NCI-H146 treated with DMSO at 0.1 percent for 48 hours (cell line): ENCODE data around the gene RNF17.
"Not testable (repeated sequence)": the region's sequence is repeated elsewhere in the genome, so short reads cannot be mapped to it uniquely, and the experiment has no call there.

Experiments used
- DNase-seq: peaks from one replicate; lab custom pipeline; 2025; ENCODE audit not compliant: unreplicated experiment; lab: John Stamatoyannopoulos, UW

RNF17 gene

DNA sequence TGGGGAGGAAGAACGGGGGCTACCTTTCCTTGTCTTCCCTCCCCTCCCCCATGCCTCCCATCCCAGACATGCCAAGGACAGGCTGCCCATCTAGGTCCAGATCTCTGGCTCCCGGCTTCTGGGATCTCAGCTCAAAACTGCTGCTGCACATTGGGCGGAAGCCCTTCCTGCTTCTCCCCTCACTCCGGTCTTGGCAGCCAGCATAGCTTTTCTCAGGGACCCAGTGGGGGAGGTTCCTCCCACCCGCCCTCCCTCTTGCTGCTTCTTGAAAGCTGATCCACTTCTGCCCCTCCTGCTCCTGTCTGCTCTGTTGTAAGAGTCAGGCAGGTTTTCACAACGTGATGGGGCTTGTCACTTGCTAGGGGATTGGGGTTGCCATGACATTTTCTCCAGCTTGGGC lies 21.7 kb upstream of the RNF17 start:
- DNase-seq = no peak

DNA sequence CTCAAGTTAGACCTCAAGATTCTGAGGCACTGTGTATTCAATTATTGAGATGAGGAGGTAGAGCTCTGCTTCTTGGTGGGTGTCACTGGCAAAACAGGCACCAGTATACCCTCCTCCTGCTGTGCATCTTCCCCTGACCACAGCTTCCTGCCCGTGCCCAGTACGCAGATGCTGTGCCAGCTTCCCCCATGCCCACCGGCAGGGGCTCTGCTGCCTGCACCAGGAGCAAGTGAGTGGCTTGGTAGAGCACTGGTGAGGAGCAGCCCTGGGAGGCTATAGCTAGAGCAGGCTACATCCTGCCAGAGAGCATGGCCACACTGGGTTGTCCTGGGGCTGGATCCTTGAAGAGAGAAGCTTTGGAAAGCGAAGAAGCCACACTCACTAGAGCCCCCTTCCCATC lies 21.0 kb upstream of the RNF17 start:
- DNase-seq = no peak

DNA sequence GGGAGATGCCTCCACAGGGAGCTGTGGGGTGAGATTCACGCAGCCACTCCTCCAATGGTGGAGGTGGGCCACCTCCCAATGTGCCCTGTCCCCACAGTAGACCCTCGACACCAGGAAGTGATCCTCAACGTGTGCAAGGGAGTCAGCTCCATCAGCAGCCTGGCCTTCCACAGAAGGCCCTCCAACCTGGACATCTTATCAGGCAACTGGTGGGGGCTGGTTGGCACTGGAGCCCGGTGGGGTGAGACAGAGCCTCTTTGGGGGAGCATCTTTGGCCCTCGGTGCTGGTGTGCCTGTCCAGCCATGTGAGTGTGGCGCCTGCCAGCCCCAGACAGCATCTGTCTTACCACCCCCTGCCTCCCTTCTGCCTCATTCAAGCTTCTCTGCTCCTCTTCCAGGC lies 19.7 kb upstream of the RNF17 start:
- no peak for DNase-seq

DNA sequence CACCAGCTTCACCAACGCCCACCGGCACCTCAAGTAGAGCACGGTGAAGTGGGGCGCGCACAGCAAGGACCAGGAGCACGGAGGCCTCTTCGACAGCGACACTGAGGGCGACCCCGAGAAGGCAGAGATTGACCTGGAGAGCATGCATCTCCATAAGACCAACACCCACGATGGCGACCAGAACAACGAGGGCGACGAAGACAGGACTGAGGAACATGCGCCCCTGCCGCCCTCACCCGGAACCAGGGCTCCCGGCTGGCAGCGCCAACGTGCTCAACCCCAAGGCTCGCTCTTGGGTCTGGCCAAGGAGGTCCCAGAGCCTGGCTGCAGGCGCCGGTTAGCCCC lies 18.5 kb upstream of the RNF17 start:
- no peak for DNase-seq

DNA sequence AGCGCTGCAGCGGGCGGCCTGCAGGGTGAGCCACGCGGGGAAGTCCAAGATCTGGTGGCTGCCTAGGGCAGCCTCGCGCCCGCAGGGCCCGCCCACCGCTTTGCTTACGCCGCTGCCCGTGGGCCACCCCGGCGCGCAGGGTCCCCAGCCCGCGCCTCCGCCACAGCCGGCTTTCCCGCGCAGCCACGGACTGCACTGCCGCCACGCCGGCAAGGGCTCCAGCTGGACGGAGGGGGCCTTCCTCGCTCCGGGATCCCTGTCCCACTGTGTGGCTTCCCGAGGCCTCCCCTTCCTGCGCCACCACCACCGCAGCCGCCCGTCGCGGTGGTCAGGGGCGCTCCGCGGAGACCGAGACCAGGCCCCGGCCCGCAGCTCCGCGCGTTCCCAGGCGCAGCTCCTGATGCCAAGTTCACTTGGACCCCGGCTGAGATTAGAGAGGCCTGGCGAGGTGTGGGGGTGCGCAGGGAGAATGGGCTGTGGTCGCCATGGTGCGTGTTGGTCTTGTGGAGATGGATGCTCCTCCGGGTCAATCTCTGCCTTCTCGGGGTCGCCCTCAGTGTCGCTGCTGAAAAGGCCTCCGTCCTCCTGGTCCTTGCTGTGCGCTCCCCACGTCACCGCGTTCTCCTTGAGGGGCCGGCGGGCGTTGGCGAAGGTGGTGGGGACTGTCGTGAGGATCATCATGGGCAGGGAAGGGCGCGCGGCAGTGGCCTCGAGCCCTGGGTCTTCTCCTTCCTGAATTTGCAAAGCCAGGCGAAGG lies 17.9 kb upstream of the RNF17 start:
- DNase-seq = no peak

DNA sequence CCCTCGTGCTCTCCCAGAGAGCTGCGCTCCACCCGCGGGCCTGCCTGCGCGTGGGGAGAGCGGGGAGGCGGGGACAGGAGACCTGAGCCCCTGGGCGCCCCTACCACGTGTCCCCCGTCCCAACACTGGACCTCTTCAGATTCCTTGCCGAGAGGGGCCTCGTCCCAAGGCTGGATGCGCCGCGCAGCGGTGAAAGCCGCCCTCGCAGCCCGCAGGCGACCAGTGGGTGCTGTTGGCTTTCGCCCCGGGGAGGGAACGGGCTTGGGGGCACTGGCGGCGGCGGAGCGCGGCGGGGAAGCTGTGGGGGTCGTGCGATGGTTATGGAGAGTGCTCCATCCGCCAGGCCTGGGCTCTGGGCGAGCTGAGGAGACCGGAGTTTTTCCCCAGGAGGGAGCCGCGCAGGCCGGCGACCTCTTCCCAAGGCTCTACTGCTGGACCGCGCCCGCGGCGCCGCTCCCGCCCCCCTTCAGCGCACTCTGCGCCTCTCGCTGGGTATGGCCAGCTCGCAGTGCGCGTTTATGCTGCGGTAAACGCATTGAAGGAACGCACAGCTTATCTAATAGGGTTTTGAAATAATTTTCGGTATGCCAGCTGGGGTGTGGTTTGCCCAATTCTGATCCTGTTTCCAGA lies 17.2 kb upstream of the RNF17 start:
- DNase-seq = no peak

DNA sequence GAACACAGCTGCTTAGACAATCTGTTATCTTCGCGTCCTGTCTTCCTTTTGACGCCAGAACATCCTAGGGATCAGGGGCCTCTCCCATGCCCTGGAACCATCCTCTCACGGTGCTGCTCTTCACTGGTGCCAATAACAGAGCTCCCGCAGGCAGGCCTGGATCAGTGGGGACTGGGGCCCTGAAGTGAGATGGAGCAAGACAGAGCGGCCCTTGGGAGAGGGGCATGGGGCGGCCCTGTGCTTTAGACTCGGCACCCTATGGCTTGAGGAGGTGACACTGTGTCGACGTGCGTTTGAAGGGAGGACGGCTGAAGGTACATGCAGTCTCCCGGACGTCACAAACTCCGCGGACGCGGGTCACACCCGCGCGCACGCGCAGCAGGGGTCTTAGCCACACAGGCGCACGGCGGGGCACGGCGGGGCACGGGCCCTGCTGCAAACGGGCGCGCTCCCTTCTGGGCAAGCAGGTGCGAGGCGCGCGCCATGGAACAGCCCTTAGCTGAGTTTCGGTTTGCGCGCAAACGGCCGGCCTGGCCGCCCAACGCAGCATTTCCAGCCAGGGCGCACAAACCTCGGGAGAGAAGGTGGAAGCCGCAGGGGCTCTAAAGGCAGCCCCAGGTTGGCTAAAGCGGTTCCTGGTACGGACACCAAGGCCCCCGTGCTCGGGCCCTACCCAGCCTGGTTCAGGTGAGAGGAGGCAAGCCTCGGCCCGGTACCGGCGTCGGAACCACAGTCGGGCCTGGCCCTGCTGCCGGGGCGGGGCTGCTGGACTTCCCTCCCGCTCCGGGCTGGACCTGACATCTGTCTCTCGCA lies 16.5 kb upstream of the RNF17 start:
- no peak for DNase-seq

DNA sequence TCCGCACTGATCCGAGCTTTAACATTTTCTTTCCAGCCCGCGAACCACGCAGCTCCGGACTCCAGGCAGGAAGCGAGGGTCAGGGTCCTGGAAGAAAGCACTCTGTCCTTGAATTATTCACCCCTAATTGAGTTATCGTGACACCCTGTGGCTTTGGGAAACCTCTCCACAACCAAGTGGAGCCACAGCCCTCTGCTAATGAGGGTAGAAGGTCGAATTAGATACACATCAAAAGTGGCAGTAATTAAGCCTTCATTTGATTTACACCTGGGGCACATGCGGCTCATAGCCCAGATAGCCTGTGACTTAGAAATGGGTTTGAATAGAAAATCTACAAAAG lies 15.9 kb upstream of the RNF17 start:
- DNase-seq = no peak

DNA sequence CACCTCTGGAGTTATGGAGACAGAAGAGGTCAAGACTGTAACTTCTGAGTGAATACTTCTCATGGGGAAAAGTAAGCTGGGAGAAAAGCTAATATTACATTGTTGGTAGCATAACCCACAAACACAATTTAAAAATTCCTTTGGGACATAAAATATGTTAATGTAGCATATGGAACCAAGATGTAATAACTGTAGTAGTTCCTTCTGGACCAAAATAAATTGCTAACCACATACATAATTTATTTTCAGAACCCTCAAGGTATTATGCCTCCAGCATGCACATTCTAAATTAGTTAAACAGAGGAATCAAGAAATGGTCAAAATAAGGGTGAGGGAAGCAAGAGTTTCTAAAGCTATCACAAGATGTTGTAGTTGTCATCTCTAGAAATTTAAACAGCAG lies 4.8 kb upstream of the RNF17 start:
- no peak for DNase-seq

DNA sequence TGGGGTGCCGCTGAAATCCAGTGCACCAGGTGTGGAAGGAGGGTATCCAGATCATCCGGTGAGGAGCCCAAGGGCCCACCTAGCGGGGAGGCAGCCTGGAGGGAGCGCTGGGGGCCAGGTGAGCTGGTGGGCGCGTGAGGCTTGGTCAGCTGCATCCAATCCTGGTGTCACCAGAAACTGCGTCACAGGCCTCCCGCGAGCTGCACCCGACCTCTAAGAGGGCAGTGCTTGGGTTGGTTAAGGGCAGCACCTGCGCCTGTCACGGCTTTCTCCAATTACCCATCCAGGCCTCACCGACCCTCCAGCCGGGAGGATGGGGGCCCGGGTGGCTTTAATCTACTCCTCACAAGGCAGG lies 284 bp downstream of the RNF17 start:
- DNase-seq = no peak

DNA sequence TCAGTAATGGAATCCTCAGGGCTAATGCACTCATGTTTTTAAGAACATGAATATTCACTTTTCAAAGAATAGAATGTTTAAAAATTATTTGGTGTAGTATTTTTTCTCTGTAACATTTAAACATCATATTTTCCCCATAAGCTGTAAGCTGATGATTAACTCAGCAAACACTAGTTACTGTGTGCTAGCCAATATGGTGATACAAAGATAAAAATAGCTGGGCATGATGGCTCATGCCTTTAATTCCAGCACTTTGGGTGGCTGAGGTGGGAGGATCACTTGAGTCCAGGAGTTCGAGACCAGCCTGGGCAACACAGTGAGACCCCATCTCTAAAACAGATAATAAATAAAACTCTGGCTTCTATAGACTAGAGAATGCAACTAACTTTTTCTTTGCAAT lies 13.2 kb downstream of the RNF17 start:
- no peak for DNase-seq

DNA sequence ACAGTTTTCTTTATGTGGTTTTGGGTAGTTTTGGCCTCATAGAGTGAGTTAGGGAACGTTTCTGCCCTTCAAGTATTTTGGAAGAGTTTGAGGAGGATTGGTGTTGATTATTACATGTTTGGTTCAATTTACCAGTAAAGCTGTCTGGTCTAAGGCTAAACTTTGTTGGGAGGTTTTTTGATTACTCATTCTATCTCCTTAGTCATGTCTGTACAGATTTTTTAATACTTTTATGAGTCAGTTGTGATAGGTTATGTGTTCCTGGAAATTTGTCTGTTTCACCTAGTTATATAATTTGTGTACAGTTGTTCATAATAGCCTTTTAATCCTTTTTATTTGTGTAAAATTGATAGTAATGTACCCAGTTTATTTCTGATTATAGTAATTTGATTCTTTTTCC lies 20.4 kb downstream of the RNF17 start:
- no peak for DNase-seq

DNA sequence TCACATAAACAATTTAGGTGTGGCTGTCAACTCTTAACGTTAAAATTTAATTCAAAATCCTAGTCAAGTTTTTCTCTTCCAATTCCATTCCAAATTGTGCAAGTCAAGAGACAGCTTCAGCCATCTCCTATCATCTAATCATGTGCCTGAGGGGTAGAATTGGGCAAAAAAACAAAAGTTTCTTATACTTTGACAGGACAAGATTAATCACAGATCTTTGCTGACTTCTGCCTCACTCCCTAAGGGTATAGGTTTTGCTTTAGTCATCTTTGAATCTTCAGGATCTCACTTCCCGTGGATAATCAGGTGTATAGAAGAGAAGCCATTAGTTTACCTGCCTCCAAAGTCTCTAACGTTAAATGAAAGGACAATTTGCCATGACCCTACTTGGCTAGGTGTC lies 24.6 kb downstream of the RNF17 start:
- no peak for DNase-seq

DNA sequence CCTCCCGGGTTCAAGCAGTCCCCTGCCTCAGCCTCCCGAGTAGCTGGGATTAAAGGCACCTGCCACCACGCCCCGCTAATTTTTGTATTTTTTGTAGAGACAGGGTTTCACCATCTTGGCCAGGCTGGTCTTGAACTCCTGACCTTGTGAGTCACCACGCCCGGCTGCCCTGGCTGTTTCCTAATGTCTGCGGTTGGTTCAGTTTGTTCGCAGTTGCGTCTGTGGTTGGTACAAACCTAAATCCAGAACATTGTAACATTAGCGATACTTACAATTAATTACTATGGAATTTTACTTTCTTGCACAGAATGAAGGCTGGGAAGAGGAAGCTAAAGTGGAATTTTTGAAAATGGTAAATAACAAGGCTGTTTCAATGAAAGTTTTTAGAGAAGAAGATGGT lies 38.1 kb downstream of the RNF17 start:
- no peak for DNase-seq

DNA sequence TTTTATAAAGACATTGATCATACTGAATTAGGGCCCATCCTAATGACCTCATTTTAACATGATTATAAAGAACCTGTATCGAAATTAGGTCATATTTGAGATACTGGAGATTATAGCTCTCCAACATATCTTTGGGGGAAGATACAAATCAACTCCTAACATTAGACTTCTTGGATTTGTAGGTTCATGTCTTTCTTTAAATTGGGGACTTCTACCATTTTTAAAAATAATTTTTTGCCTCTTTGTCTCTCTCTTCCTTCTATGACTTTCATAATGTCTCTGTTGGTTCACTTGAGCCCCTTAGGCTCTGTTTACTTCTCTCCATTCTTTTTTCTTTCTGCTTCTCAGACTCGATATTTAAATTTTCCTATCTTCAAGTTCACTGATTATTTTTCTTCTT lies 57.2 kb downstream of the RNF17 start:
- DNase-seq = no peak

DNA sequence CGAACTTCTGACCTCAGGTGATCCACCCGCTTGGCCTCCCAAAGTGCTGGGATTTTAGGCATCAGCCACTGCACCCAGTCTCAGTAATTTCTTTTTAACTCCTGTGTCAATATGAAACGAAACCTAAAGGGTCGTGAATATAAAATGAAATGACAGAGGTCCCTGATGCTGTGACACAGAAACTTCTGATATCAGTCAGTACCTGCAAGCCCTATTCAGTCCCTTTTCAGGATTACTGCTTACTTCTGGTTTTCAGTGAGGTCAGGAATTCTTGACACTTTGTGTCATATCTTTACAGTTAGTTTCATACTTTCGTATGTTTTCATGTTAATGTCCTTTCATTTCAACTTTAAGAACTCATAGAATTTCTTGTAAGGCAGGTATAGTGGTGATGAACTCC lies 58.7 kb downstream of the RNF17 start:
- no peak for DNase-seq

DNA sequence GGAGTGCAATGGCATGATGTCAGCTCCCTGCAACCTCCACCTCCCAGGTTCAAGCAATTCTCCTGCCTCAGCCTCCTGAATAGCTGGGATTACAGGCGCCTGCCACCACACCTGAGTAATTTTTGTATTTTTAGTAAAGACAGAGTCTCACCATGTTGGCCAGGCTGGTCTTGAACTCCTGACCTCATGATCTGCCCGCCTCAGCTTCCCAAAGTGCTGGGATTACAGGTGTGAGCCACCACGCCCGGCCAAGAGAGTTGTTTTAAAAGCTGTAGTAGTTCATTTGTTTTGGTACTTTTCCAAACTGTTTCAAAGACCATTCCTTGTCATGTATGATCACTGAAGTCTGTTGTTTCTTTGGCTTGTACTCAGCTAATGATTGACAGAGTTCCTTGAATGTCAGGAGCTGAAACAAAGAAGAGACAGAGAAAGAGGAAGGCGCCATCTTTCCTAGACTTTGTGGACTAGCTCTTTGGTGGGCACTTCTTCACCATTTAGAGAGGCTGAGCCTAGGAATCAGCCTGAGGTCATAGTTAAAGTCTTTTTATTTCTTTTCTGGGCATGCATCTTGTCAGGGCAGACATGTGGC lies 59.2 kb downstream of the RNF17 start:
- not testable (repeated sequence) for DNase-seq

DNA sequence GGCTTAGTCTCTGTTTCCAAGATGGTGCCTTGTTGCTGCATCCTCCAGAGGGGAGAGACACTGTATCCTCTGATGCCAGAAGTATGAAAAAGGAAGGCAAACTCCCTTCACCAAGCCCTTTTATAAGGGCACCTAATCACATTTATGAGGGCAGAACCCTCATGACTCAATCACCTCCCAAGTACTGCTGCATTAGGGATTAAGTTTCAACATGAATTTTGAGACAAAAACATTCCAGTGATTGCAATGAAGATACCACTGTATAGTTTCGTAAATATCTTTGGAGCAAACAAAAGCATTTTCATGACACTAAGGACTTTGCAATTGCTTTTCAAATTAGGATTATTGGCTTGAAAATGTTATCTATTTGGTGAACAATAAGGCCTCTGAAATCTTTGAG lies 63.8 kb downstream of the RNF17 start:
- no peak for DNase-seq

DNA sequence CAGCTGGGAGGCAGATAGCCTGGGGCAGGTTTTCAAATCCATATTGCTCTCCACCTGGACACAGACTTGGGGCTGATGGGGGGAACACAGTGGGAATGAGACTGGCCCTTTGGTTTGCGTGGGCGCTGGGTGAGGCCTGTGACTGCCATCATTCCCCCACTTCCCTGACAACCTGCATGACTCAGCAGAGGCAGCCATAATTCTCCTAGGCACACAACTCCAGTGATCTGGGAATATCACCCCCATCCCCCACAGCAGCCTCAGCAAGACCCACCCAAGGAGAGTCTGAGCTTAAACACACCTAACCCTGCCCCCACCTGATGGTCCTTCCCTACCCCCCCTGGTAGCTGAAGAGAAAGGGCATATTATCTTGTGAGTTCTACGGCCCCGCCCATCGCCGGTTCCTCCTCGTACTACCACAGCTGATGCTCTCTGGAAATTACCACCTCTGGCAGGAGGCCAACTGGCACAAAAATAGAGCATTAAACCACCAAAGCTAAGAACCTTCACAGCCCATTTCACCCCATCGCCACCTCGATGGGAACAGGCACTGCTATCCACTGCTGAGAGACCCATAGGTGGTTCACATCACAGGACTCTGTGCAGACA lies 71.0 kb downstream of the RNF17 start:
- DNase-seq = no peak

DNA sequence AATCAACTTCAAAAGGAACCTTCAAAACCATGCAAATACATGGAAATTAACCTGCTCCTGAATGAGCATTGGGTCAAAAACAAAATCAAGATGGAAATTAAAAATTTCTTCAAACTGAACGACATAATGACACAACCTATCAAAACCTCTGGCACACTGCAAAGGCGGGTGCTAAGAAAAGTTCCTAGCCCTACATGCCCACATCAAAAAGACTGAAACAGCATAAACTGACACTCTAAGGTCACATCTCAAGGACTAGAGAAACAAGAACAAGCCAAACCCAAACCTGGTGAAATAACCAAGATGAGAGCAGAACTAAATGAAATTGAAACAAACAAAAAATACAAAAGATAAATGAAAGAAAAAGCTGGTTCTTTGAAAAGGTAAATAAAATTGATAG lies 73.6 kb downstream of the RNF17 start:
- not testable (repeated sequence) for DNase-seq

DNA sequence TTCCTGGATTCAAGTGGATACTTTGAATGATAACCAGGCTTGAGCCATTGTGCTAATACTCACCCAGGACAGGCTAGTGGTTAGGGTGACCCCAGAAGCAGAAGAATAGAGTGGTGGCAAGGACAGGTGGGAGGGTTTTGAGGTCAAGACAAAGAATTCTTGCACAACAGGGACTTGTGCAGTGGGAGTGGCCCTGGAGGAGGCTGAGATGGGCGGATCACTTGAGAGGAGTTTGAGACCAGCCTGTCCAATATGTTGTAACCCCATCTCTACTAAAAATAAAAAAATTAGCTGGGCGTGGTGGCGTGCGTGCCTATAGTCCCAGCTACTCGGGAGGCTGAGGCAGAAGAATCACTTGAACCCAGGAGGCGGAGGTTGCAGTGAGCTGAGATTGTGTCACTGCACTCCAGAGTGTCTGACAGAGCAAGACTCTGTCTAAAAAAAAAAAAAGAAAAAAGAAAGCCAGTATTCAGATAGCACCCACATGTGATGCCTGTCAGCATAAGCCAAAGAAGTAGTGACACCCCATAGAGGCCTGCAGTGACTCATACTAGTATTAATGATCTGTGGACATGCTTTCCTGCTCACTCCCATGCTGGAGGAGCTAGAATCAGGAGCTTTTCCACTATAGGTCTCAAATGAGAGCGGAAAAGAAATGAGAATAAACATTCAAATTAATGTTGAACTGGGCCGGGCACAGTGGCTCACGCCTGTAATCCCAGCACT lies 78.7 kb downstream of the RNF17 start:
- DNase-seq = no peak
